GM12865 (cell line): ENCODE measurements around the gene CEBPZ.

Experiments used
- DNase-seq: peaks from one replicate; pipeline ENCODE4 v3.0.0; 2010; ENCODE audit warnings: low read depth
- H3K4me3 ChIP-seq: 2 replicates; pipeline ENCODE4 v1.5.1; 2011; ENCODE audit warnings: mild to moderate bottlenecking, low read depth, low read length, control low read depth
- TF ChIP-seq, protein P1 (sequence below): IDR thresholded peaks from 2 replicates; pipeline ENCODE4 v1.5.1; 2011; ENCODE audit warnings: low read length, control low read depth, low read depth, inconsistent platforms; ENCODE audit not compliant: insufficient read depth; ENCODE audit errors: missing control alignments

Gene CEBPZ, protein sequence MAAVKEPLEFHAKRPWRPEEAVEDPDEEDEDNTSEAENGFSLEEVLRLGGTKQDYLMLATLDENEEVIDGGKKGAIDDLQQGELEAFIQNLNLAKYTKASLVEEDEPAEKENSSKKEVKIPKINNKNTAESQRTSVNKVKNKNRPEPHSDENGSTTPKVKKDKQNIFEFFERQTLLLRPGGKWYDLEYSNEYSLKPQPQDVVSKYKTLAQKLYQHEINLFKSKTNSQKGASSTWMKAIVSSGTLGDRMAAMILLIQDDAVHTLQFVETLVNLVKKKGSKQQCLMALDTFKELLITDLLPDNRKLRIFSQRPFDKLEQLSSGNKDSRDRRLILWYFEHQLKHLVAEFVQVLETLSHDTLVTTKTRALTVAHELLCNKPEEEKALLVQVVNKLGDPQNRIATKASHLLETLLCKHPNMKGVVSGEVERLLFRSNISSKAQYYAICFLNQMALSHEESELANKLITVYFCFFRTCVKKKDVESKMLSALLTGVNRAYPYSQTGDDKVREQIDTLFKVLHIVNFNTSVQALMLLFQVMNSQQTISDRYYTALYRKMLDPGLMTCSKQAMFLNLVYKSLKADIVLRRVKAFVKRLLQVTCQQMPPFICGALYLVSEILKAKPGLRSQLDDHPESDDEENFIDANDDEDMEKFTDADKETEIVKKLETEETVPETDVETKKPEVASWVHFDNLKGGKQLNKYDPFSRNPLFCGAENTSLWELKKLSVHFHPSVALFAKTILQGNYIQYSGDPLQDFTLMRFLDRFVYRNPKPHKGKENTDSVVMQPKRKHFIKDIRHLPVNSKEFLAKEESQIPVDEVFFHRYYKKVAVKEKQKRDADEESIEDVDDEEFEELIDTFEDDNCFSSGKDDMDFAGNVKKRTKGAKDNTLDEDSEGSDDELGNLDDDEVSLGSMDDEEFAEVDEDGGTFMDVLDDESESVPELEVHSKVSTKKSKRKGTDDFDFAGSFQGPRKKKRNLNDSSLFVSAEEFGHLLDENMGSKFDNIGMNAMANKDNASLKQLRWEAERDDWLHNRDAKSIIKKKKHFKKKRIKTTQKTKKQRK

DNA sequence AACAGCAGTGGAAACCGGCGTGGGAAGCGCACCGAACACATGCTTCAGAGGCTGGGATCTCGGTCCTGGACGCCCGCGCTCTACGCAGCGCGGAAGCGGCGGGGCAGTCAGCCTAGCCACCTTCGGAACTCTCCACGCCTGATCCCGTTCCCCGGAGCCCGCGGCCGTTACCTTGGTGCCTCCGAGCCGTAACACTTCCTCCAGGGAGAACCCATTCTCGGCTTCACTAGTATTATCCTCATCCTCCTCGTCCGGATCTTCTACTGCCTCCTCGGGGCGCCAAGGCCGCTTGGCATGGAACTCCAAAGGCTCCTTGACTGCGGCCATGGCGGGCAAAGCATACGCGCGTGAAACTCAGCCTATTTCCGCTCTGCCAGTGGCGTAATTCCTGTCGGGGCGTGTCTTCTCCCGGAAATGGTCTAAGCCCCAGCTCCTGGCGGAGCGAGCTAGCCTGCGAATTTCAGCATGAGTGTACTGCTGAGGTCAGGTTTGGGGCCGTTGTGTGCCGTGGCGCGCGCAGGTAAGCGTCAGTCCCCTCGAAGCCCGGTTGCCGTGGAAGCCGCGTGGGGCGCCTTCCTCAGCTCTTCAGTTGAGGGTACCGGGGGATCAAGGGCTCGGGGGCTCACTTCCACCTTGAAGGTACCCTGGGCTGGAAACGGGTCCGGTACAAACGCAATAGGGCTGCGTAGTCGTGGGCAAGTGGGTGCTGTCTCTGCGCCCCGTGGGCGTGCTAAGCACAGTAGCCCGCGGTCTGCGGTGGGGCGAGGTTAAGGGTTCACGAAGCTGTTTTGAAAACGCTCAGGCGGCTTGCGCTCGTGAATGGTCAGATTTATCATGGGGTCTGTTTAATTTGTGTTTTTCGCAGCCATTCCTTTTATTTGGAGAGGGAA lies at the start of gene CEBPZ, which contains the start of gene NDUFAF7:
CEBPZ (minus strand) TSS at position 356 of the 890 bp plus-strand sequence; CDS start at position 327, 29 bp downstream.
NDUFAF7 (plus strand) TSS at position 418 of the 890 bp plus-strand sequence; CDS start at position 466, 48 bp downstream.
- peak; percentile 93 for DNase-seq

DNA sequence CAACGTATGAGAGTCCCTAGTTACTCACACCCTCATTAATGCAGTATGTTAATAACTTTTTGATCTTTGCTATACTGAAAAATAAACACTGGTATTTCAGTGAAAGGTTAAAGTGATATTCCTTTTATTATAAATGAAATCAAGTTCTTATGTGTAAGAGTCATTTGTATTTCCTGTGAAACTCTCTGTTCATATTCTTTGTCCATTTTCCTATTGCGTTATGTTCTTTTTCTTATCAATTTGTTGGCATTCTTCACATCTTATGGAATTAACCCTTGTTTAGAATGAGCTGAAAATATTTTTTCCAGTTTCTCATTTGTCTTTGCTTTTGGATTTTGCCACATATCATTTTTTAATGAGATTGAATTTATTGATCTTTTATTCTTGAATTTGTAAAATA lies 44.9 kb upstream of the CEBPZ start:
- H3K4me3 ChIP-seq: no peak overlapping the region
- TF ChIP-seq, protein P1, sequence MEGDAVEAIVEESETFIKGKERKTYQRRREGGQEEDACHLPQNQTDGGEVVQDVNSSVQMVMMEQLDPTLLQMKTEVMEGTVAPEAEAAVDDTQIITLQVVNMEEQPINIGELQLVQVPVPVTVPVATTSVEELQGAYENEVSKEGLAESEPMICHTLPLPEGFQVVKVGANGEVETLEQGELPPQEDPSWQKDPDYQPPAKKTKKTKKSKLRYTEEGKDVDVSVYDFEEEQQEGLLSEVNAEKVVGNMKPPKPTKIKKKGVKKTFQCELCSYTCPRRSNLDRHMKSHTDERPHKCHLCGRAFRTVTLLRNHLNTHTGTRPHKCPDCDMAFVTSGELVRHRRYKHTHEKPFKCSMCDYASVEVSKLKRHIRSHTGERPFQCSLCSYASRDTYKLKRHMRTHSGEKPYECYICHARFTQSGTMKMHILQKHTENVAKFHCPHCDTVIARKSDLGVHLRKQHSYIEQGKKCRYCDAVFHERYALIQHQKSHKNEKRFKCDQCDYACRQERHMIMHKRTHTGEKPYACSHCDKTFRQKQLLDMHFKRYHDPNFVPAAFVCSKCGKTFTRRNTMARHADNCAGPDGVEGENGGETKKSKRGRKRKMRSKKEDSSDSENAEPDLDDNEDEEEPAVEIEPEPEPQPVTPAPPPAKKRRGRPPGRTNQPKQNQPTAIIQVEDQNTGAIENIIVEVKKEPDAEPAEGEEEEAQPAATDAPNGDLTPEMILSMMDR: no peak
- DNase-seq: no peak

More for the DNA sequence above, at the start of gene CEBPZ, which contains the start of gene NDUFAF7:
- peak within 1 kb of the TSS; percentile 94 for H3K4me3 ChIP-seq
- TF ChIP-seq, protein P1: no peak

DNA sequence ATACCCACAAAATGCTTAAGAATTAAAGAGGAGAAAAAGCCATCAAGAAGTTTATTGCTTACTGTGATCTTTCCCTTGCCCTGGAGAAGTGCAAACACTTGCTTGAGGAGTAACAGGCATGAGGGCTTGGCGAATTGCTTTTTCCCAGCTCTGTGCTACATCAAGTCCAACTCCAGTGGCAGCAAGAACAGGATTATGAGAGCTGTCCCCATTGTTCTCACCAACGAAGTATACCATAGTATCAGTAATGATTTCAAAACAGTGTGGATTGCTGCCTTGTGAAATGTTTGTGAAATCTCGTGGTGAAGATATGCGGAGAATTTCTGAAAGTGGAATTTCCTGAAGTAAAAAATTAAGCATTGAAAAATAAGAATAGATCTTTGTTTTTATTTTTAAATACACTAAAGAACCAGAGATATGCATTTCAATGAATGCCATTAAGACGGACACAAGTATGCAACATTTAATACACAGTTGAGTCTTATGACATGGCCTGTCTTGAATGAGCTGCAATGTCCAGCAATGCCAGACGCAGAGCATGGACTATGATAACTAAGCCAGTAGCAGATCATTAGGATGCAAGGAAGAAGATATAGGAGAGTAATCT lies 43.1 kb upstream of the CEBPZ start:
- no peak for DNase-seq
- no peak overlapping the region for H3K4me3 ChIP-seq
- TF ChIP-seq, protein P1: no peak

DNA sequence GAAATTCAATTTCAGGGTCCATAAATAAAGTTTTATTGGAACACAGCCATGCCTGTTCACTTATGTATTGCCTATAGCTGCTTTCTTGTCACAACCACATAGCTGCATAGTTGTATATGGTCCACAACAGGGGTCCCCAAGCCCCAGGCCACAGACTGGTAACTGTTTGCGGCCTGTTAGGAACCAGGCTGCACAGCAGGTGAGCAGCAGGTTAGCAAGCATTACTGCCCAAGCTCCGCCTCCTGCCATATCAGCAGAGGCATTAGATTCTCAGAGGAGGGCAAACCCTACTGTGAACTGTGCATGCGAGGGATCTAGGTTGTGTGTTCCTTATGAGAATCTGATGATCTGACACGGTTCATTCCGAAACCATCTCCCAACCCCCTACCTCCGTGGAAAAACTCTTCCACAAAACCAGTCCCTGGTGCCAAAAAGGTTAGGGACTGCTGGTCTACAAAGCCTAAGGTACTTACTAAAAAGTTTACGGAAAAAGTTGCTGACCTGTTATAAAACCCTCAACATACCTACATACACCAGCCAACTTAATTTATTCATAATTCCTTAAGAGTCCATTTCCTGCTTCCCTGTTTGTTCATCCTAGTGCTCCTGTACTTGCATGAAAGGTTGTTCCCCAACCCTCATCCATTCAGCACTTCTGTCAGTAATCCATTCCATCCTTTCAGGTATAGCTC lies 40.1 kb upstream of the CEBPZ start:
- no peak overlapping the region for H3K4me3 ChIP-seq
- no peak for DNase-seq
- TF ChIP-seq, protein P1: no peak

DNA sequence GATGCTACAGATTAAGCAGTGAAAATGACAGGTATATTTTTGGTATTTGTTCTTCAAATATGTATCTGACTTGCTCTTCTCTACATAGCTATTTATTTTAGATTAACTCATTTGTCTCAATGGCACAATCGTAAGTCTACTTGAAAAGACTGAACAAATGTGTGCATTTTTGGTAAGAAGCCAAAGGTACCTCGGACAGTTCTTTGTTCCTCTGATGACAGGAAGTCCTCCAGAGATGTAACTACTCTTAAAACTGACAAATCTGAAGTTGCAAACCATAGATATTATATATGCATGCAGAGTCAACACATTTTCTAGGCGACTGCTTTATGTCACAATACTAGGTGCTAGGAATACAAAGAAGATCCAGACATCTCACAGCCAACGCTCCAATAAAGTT lies 36.7 kb upstream of the CEBPZ start:
- H3K4me3 ChIP-seq: no peak overlapping the region
- DNase-seq: no peak
- TF ChIP-seq, protein P1: no peak
